H54 (cell line): ENCODE measurements around the gene SLC25A11.

Source experiments
- DNase-seq: peaks from one replicate; pipeline ENCODE4 v3.0.0; 2011; ENCODE audit warnings: low spot score, mixed read lengths; ENCODE audit not compliant: insufficient read length
- FAIRE-seq: peaks from 3 replicates; lab custom pipeline; 2011; peaks lifted over from hg19 to GRCh38; lab: Jason Lieb, UNC
- POLR2A ChIP-seq: IDR thresholded peaks from 2 replicates; pipeline ENCODE4 v1.6.1; 2011; ENCODE audit warnings: low read depth, mild to moderate bottlenecking, low read length

The SLC25A11 gene

GRCh38 chr17:4956493-4957061 lies 16.7 kb upstream of the SLC25A11 start:
- no peak for DNase-seq
- FAIRE-seq, result no peak

GRCh38 chr17:4955091-4955490 lies 15.2 kb upstream of the SLC25A11 start:
- FAIRE-seq, result no peak
- TF ChIP-seq POLR2A, result no peak

More at GRCh38 chr17:4956493-4957061, 16.7 kb upstream of the SLC25A11 start:
- no peak for TF ChIP-seq POLR2A

DNA sequence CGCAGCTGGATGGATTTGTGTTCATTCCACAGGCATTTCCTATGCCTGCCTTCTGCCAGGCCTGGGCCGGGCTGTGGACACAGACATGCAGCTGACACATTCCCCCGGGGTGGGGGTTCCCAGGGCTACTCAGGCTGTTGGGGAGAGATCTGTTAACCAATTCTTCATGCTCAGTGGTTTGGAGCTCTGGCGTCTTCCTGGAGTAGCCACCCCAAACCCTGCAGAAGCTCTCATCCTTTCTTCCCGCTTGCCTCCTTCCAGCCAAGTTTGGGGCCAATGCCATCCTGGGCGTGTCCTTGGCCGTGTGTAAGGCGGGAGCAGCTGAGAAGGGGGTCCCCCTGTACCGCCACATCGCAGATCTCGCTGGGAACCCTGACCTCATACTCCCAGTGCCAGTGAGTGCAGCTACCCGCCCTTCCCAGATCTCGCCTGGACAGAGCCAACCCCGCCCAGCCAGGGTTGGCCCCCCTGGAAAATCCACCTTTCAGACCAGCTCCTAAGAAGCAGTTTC lies 13.7 kb upstream of the SLC25A11 start:
- no peak for TF ChIP-seq POLR2A
- FAIRE-seq (peak; percentile 72), DNase-seq (peak; percentile 83)

More at GRCh38 chr17:4955091-4955490, 15.2 kb upstream of the SLC25A11 start:
- no peak for DNase-seq

GRCh38 chr17:4951486-4951885 lies 11.6 kb upstream of the SLC25A11 start:
- DNase-seq, result no peak
- no peak for TF ChIP-seq POLR2A
- FAIRE-seq, result no peak

DNA sequence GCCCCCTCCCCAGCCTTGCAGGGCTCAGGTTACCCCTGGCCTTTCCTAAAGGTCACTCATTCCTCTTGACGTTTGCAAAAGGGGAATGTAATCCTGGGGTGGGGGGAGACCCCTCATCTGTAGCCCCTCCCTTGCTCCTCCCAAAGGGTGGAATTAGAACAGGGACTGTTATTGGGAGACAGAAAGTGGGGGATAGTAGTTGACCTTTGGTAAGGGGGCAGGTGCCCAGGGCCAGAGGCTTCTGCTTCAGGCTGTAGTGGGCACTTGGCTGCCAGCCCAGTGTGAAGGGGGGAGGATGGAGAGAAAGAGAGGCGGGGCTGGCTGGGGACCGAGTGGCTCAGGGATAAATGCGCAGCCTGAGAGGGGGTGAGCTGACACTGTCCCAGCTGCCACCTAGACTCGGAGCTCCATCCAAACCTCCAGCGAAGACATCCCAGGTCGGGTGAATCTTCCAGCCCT lies 10.9 kb upstream of the SLC25A11 start, which contains the start of gene ENO3:
TSS of gene ENO3 (plus strand) at position 374 of the 459 bp plus-strand sequence. CDS start 711 bp downstream, outside the sequence.
- DNase-seq (no peak), FAIRE-seq (no peak)
- no peak for TF ChIP-seq POLR2A

- DNase-seq (no peak), FAIRE-seq (no peak)
- 0 out of 2 replicates have a peak, but pooled peaks have one; percentile 1 for TF ChIP-seq POLR2A
Observed at GRCh38 chr17:4950075-4950745, 10.4 kb upstream of the SLC25A11 start.

DNA sequence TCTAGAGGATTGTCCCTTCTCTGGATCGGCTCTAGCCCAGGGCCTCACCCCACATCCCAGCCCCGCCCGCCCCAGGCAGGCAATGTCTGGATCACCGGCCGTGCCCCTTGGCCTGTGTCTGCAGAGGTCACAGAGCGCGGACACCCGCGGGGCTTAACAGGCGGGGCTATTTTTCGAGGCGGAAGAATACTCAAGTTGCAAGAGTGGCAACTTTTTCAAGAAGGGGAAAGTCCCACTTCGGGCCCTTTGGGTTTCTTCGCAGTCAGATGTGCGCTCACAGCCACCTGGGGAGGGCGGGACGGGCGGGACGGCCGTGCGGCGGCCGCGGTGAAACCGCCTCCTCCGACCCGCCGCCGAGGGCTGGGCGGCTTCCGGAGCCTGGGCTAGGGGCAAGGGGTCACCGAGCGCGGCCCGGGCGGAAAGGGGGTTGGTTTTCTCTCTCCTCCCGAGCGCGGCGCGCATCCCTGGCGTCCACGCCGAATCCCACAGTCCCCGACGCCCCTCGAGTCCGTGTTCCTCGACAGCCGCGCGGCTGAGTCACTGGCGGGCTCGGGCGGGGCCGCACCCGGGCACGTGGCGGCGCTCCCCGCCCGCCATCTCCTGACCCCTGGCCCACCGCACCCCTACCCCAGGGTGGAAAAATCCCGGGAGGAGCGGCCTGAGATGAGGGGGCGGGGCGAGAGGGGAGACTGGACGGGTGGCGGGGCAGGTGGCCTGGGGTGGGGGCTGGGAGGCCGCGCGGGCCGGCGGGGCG lies 9.7 kb upstream of the SLC25A11 start:
- DNase-seq, result peak; percentile 61
- FAIRE-seq, result no peak
- TF ChIP-seq POLR2A, result peak; percentile 34

DNA sequence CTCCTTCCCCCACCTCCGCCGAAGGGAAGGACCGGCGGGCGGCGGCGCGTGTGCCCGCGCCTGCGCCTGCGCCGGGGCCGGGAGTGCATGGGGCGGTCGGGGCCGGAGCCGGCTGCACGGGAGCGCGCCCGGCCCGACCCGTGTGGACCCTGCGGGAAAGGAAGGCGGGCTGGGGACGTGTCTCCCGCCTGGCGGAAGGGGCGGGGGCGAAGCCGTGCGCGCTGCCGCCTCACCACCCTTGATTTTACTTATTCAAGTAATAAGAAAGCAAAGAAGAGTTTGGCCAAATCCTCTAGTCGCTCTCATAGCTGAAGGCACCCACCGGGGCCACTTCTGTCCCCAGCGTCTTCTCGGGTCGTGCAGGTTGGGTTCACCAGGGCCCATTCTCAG lies 9.1 kb upstream of the SLC25A11 start:
- DNase-seq (peak; percentile 89), FAIRE-seq (no peak)

GRCh38 chr17:4948166-4948930 lies 8.5 kb upstream of the SLC25A11 start, which contains the start of gene PFN1:
PFN1 (minus strand) TSS chr17:4948530; CDS start chr17:4948394, 136 bp downstream.
- TF ChIP-seq POLR2A, result peak; percentile 97
- no peak for FAIRE-seq
- DNase-seq, result peak; percentile 79

More for the DNA sequence above, 9.1 kb upstream of the SLC25A11 start:
- TF ChIP-seq POLR2A, result no peak; the same call in 1 of the 2 replicates

GRCh38 chr17:4947411-4948165 lies 7.7 kb upstream of the SLC25A11 start:
- FAIRE-seq (no peak), DNase-seq (no peak)
- TF ChIP-seq POLR2A, result peak; percentile 16; the same call in 1 of the 2 replicates

DNA sequence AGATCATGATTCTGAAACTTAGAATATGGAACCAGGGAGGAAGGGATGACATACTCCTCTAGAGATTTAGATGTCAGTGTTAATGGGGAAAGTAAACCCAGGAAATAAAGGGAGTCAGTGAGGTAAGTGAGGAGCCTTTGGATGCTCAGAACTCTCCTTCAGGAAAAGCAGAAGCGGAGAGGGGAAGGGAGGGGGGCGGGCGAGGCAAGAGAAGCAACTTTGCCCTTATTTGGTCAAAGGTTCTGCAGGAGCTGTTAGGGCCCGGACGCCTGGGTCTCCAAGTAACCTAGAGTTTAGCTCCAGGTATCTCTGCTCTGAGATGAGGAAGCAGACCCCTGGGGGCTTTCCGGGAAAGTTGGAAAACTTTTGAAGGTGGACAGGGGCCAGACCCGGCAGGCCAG lies 7.2 kb upstream of the SLC25A11 start:
- FAIRE-seq (no peak), DNase-seq (no peak)
- no peak for TF ChIP-seq POLR2A

GRCh38 chr17:4946312-4946976 lies 6.6 kb upstream of the SLC25A11 start:
- no peak for TF ChIP-seq POLR2A
- FAIRE-seq (no peak), DNase-seq (no peak)

DNA sequence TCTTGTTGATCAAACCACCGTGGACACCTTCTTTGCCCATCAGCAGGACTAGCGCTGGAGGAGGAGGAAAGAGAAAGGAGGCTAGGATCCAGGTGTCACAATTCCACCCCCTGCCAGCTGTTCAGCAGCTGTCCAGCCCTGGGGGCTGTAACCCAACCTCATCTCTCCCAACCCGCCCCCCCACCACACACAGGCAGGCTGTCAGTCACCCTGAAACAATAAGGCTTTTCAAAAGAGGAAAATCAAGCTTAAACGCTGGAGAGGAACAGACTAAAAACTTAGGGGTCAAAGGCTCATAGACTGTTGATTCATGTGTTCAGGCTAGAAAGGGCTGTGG lies 6.1 kb upstream of the SLC25A11 start:
- FAIRE-seq, result no peak
- TF ChIP-seq POLR2A, result no peak
- DNase-seq, result no peak
